Measurements from ENCODE around the gene SMCO3. TPM values are rescaled to one million over a fixed set of nuclear protein-coding genes. Genes with fewer than 3 reads are reported as not detected.

SMCO3 gene
- total RNA-seq, 2 experiments from 2014 or later = not detected

DNA sequence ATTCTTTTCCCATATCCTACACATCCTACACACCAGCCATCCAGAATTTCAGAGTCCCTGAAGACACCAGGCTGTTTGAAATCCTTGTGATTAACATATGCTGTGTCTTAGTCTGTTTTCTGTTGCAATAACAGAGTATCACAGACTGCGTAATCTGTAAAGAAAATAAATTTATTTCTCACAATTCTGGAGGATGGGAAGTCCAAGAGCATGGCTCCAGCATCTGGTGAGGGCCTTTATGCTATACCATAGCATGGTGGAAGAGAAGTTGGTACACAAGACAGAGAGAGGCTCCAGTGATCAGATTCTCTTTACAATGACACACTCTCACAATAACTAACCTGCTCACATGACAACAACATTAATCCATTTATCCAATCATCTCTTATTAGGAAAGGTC is 25.3 kb upstream of the SMCO3 start:
- H3K27ac ChIP-seq (ENCODE audit: low read depth, low read length, poor library complexity, severe bottlenecking) = no peak overlapping the region
- ChIA-PET POLR2A (no interaction called here), CTCF (ENCODE audit: unreplicated experiment) (no interaction called here)
- no peaks in the 10 kb centered on the region for H3K9me2 ChIP-seq (ENCODE audit: insufficient read depth, low read length)
- no peaks in the 10 kb centered on the region for H3K9me3 ChIP-seq (ENCODE audit: low read length)
- intact Hi-C loops (cut with micrococcal nuclease; ENCODE audit: unreplicated experiment) = no loop called here
- no peak overlapping the region for H3K4me3 ChIP-seq (ENCODE audit: low read depth, low read length, poor library complexity, severe bottlenecking)
- no peaks in the 10 kb centered on the region for H3K36me3 ChIP-seq (ENCODE audit: insufficient read depth, low read length)
- DNase-seq (ENCODE audit: low spot score) = no peak
- H2AFZ ChIP-seq (ENCODE audit: low read length) = no peak overlapping the region
- H3K4me2 ChIP-seq (ENCODE audit: low read length) = no peak overlapping the region
- H3K4me1 ChIP-seq (ENCODE audit: insufficient read depth, low read length, poor library complexity, severe bottlenecking) = no peaks in the 10 kb centered on the region
- TF ChIP-seq, protein P1, sequence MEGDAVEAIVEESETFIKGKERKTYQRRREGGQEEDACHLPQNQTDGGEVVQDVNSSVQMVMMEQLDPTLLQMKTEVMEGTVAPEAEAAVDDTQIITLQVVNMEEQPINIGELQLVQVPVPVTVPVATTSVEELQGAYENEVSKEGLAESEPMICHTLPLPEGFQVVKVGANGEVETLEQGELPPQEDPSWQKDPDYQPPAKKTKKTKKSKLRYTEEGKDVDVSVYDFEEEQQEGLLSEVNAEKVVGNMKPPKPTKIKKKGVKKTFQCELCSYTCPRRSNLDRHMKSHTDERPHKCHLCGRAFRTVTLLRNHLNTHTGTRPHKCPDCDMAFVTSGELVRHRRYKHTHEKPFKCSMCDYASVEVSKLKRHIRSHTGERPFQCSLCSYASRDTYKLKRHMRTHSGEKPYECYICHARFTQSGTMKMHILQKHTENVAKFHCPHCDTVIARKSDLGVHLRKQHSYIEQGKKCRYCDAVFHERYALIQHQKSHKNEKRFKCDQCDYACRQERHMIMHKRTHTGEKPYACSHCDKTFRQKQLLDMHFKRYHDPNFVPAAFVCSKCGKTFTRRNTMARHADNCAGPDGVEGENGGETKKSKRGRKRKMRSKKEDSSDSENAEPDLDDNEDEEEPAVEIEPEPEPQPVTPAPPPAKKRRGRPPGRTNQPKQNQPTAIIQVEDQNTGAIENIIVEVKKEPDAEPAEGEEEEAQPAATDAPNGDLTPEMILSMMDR (conservative IDR thresholded peaks at IDR 0.05; ENCODE audit: low read length) = no peak
- no peak for TF ChIP-seq EZH2phosphoT487 (IDR thresholded peaks at IDR 0.05; ENCODE audit: borderline replicate concordance, low read depth, low read length)
- no TSS peak for BruUV-seq (replicated peaks)
- no peaks in the 10 kb centered on the region for H4K20me1 ChIP-seq (ENCODE audit: insufficient read depth, low read length)
- no peaks in the 10 kb centered on the region for H3K79me2 ChIP-seq (ENCODE audit: insufficient read depth, low read depth, low read length)

DNA sequence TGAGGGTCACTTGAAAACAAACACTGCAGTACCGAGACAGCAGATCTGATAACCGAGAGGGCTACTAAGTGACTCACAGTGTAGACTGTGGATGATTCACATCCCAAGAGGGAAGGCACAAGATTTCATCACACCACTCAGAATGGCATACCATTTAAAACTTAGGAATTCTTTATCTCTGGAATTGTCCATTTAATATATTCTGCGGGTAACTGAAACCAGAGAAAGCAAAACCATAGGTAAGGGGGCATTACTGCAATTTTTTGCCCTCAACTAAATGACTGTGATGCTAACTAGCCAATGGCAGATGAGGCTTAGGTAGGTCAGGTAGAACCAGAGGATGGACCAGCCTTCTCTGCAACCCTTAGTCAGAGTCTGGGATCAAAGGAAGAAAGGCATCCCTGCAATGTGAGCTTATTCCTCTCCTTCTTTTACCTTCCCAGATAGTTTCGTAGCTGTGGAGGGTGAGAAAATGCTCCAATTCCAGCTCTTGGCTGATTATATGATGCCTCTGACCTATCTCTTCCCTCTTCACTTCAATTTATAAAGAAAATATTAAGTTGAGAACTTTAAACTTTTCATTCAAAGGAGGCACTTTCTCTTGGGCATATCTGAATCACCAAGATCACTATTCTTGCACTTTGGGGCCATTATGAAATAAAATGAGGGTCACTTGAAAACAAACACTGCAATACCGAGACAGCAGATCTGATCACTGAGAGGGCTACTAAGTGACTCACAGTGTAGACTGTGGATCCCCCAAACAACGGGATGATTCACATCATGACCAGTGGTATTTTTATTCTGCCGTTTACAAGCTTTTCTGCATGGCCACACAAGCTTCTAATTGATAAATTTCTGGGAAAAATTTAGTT is 22.6 kb upstream of the SMCO3 start:
- Histone ChIP-seq H4K20me1 (ENCODE audit: insufficient read depth, low read length) (no peaks in the 10 kb centered on the region), H3K79me2 (ENCODE audit: insufficient read depth, low read depth, low read length) (no peaks in the 10 kb centered on the region), H3K36me3 (ENCODE audit: insufficient read depth, low read length) (no peaks in the 10 kb centered on the region), H3K9me3 (ENCODE audit: low read length) (no peaks in the 10 kb centered on the region), H3K4me1 (ENCODE audit: insufficient read depth, low read length, poor library complexity, severe bottlenecking) (no peaks in the 10 kb centered on the region), H3K4me3 (ENCODE audit: low read depth, low read length, poor library complexity, severe bottlenecking) (no peak overlapping the region), H3K27ac (ENCODE audit: low read depth, low read length, poor library complexity, severe bottlenecking) (no peak overlapping the region), H3K9me2 (ENCODE audit: insufficient read depth, low read length) (no peaks in the 10 kb centered on the region), H3K4me2 (ENCODE audit: low read length) (no peak overlapping the region), H2AFZ (ENCODE audit: low read length) (no peak overlapping the region)
- BruUV-seq (replicated peaks) = no TSS peak
- intact Hi-C loops (cut with micrococcal nuclease; ENCODE audit: unreplicated experiment) = no loop called here
- no peak for TF ChIP-seq EZH2phosphoT487 (IDR thresholded peaks at IDR 0.05; ENCODE audit: borderline replicate concordance, low read depth, low read length)
- TF ChIP-seq, protein P1 (conservative IDR thresholded peaks at IDR 0.05; ENCODE audit: low read length) = no peak
- CTCF ChIA-PET (ENCODE audit: unreplicated experiment) = no interaction called here
- no peak for DNase-seq (ENCODE audit: low spot score)
- POLR2A ChIA-PET = interaction anchor here (1.0 to 1.9 kb wide), 3 partner anchors 9 to 29 kb away, joined by 4 to 11 read pairs (median 8); no protein-coding TSS in a partner anchor

DNA sequence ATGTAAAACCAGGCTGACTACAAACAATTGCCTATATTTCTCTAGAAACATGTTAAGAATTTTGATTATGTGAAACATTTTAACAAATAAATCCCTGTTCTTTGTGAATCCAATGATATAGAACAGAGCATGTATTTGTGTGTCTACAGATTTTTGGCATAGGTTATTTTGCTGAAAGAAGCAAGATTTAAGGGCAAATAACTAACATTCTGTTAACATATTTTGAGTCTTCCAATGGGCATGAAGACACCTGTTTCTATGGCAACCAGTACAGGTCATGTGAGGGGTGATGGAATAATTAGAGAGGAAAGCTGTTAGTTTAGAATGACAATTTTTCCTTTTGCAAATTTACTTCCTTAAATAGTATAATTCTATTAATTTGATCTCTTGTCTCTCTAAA is 20.5 kb upstream of the SMCO3 start:
- no peaks in the 10 kb centered on the region for H3K9me3 ChIP-seq (ENCODE audit: low read length)
- no peaks in the 10 kb centered on the region for H3K9me2 ChIP-seq (ENCODE audit: insufficient read depth, low read length)
- DNase-seq (ENCODE audit: low spot score) = no peak
- intact Hi-C loops (cut with micrococcal nuclease; ENCODE audit: unreplicated experiment) = no loop called here
- no peak overlapping the region for H2AFZ ChIP-seq (ENCODE audit: low read length)
- no peaks in the 10 kb centered on the region for H3K36me3 ChIP-seq (ENCODE audit: insufficient read depth, low read length)
- H3K4me1 ChIP-seq (ENCODE audit: insufficient read depth, low read length, poor library complexity, severe bottlenecking) = no peaks in the 10 kb centered on the region
- no peak overlapping the region for H3K27ac ChIP-seq (ENCODE audit: low read depth, low read length, poor library complexity, severe bottlenecking)
- no peak overlapping the region for H3K4me3 ChIP-seq (ENCODE audit: low read depth, low read length, poor library complexity, severe bottlenecking)
- no peak for TF ChIP-seq EZH2phosphoT487 (IDR thresholded peaks at IDR 0.05; ENCODE audit: borderline replicate concordance, low read depth, low read length)
- TF ChIP-seq, protein P1 (conservative IDR thresholded peaks at IDR 0.05; ENCODE audit: low read length) = no peak
- BruUV-seq (replicated peaks) = no TSS peak
- no peaks in the 10 kb centered on the region for H3K79me2 ChIP-seq (ENCODE audit: insufficient read depth, low read depth, low read length)
- CTCF ChIA-PET (ENCODE audit: unreplicated experiment) = no interaction called here
- POLR2A ChIA-PET = no interaction called here
- no peak overlapping the region for H3K4me2 ChIP-seq (ENCODE audit: low read length)
- no peaks in the 10 kb centered on the region for H4K20me1 ChIP-seq (ENCODE audit: insufficient read depth, low read length)
